WTC11 (cell line): ENCODE results near the gene RYR2. TPM values are rescaled to one million over a fixed set of nuclear protein-coding genes. Genes with fewer than 3 reads are reported as not detected.

Experiments used
- ATAC-seq: fragments of 200-7000 bp; cut with Tn5 transposase; 2 replicates; pipeline ENCODE4 v1.10.0; 2021; ENCODE audit warnings: mild to moderate bottlenecking, moderate library complexity
- CTCF ChIA-PET: fragments of 300-600 bp; sonication (Branson Sonifier 250); formaldehyde crosslinking; loops from one replicate; lab custom pipeline; 2021; ENCODE audit warnings: antibody characterized with exemption; lab: Charles Lee
- POLR2A ChIA-PET: fragments of 350-600 bp; sonication (Branson Sonifier 250); formaldehyde crosslinking; loops from one replicate; lab custom pipeline; 2021; ENCODE audit warnings: antibody characterized with exemption; lab: Charles Lee
- DNase-seq: peaks from one replicate; pipeline ENCODE4 v3.0.0; 2021; ENCODE audit warnings: low spot score
- H3K27ac Mint-ChIP-seq: 2 replicates; pipeline ENCODE4 v1.8.0; 2021; ENCODE audit warnings: mixed read lengths
- H3K27me3 Mint-ChIP-seq: 2 replicates; pipeline ENCODE4 v1.8.0; 2021; ENCODE audit warnings: low read depth, mild to moderate bottlenecking, moderate library complexity, mixed read lengths
- H3K36me3 Mint-ChIP-seq: 2 replicates; pipeline ENCODE4 v1.8.0; 2021; ENCODE audit warnings: mixed read lengths
- H3K4me1 Mint-ChIP-seq: 2 replicates; pipeline ENCODE4 v1.8.0; 2022; ENCODE audit warnings: mixed read lengths
- H3K4me3 Mint-ChIP-seq: 2 replicates; pipeline ENCODE4 v1.8.0; 2021; ENCODE audit warnings: mild to moderate bottlenecking, moderate library complexity, mixed read lengths
- H3K9me3 Mint-ChIP-seq: 2 replicates; pipeline ENCODE4 v1.8.0; 2021; ENCODE audit warnings: mixed read lengths
- CREM ChIP-seq: sonication (generic); formaldehyde crosslinking; IDR thresholded peaks from 2 replicates; pipeline ENCODE4 v1.8.1; 2022; ENCODE audit warnings: mild to moderate bottlenecking, missing genetic modification reagents, moderate library complexity
- ERG ChIP-seq: fragments of 250-450 bp; sonication (Bioruptor Pico); IDR thresholded peaks from 2 replicates; pipeline ENCODE4 v1.8.0; 2021; ENCODE audit warnings: mild to moderate bottlenecking
- ESRRA ChIP-seq: sonication (generic); formaldehyde crosslinking; IDR thresholded peaks from 2 replicates; pipeline ENCODE4 v1.8.1; 2022; ENCODE audit warnings: mild to moderate bottlenecking, missing genetic modification reagents, borderline replicate concordance
- ETV6 ChIP-seq: sonication (generic); formaldehyde crosslinking; IDR thresholded peaks from 2 replicates; pipeline ENCODE4 v1.8.1; 2022; ENCODE audit warnings: mild to moderate bottlenecking, missing genetic modification reagents
- HMGA2 ChIP-seq: fragments of 250-450 bp; sonication (Bioruptor Pico); IDR thresholded peaks from 2 replicates; pipeline ENCODE4 v1.4.0; 2021; ENCODE audit warnings: mild to moderate bottlenecking, moderate library complexity
- KAT7 ChIP-seq: sonication (generic); formaldehyde crosslinking; IDR thresholded peaks from 2 replicates; pipeline ENCODE4 v1.8.1; 2023; ENCODE audit warnings: missing genetic modification reagents, mild to moderate bottlenecking, borderline replicate concordance
- MYBL2 ChIP-seq: sonication (generic); formaldehyde crosslinking; IDR thresholded peaks from 2 replicates; pipeline ENCODE4 v1.8.1; 2023; ENCODE audit warnings: mild to moderate bottlenecking, moderate library complexity, missing genetic modification reagents
- NR1H2 ChIP-seq: sonication (generic); formaldehyde crosslinking; IDR thresholded peaks from 2 replicates; pipeline ENCODE4 v1.9.0; 2021; ENCODE audit warnings: mild to moderate bottlenecking, moderate library complexity, missing genetic modification reagents
- NR2C2 ChIP-seq: sonication (generic); formaldehyde crosslinking; IDR thresholded peaks from 2 replicates; pipeline ENCODE4 v1.8.0; 2022; ENCODE audit warnings: mild to moderate bottlenecking, missing genetic modification reagents
- PRRX2 ChIP-seq: fragments of 250-450 bp; sonication (Bioruptor Pico); IDR thresholded peaks from 2 replicates; pipeline ENCODE4 v1.8.0; 2021; ENCODE audit warnings: mild to moderate bottlenecking
- SP1 ChIP-seq: sonication (generic); formaldehyde crosslinking; conservative IDR thresholded peaks from 2 replicates; pipeline ENCODE4 v1.8.1; 2022; ENCODE audit warnings: missing genetic modification reagents
- TP53 ChIP-seq: sonication (generic); formaldehyde crosslinking; IDR thresholded peaks from 2 replicates; pipeline ENCODE4 v1.8.1; 2023; ENCODE audit warnings: mild to moderate bottlenecking, missing genetic modification reagents
- USF1 ChIP-seq: sonication (generic); formaldehyde crosslinking; IDR thresholded peaks from 2 replicates; pipeline ENCODE4 v1.8.0; 2022; ENCODE audit warnings: mild to moderate bottlenecking, missing genetic modification reagents
- ZNF121 ChIP-seq: sonication (generic); formaldehyde crosslinking; IDR thresholded peaks from 2 replicates; pipeline ENCODE4 v1.8.0; 2023; ENCODE audit warnings: missing genetic modification reagents
- ZNF138 ChIP-seq: sonication (generic); formaldehyde crosslinking; conservative IDR thresholded peaks from 2 replicates; pipeline ENCODE4 v1.8.1; 2022; ENCODE audit warnings: mild to moderate bottlenecking, moderate library complexity, missing genetic modification reagents
- ZNF232 ChIP-seq: sonication (generic); formaldehyde crosslinking; IDR thresholded peaks from 2 replicates; pipeline ENCODE4 v1.8.0; 2022; ENCODE audit warnings: mild to moderate bottlenecking, missing genetic modification reagents
- ZNF416 ChIP-seq: fragments of 250-450 bp; sonication (Bioruptor Pico); IDR thresholded peaks from 2 replicates; pipeline ENCODE4 v1.9.0; 2021; ENCODE audit warnings: mild to moderate bottlenecking, inconsistent platforms
- ZNF512 ChIP-seq: sonication (generic); formaldehyde crosslinking; IDR thresholded peaks from 2 replicates; pipeline ENCODE4 v1.8.1; 2022; ENCODE audit warnings: missing genetic modification reagents, borderline replicate concordance
- total RNA-seq: library from RNA; stranded (reverse); gene quantifications from 3 replicates; pipeline ENCODE4 v1.2.3, GENCODE V29; 2021
- TF ChIP-seq, protein P1 (sequence below): sonication (generic); formaldehyde crosslinking; IDR thresholded peaks from 2 replicates; pipeline ENCODE4 v1.8.1; 2022; ENCODE audit warnings: mild to moderate bottlenecking, missing genetic modification reagents, moderate library complexity, borderline replicate concordance
- TF ChIP-seq, protein P2 (sequence below): sonication (generic); formaldehyde crosslinking; IDR thresholded peaks from 2 replicates; pipeline ENCODE4 v1.8.0; 2022; ENCODE audit warnings: mild to moderate bottlenecking, missing genetic modification reagents
- TF ChIP-seq, protein P3 (sequence below): sonication (generic); formaldehyde crosslinking; IDR thresholded peaks from 2 replicates; pipeline ENCODE4 v1.8.1; 2022; ENCODE audit warnings: low read depth, mild to moderate bottlenecking, moderate library complexity, missing genetic modification reagents, borderline replicate concordance
- TF ChIP-seq, protein P4 (sequence below): sonication (generic); formaldehyde crosslinking; conservative IDR thresholded peaks from 2 replicates; pipeline ENCODE4 v1.8.1; 2023; ENCODE audit warnings: mild to moderate bottlenecking, low read depth, missing genetic modification reagents, moderate library complexity
- TF ChIP-seq, protein P5 (sequence below): sonication (generic); formaldehyde crosslinking; IDR thresholded peaks from 2 replicates; pipeline ENCODE4 v1.8.0; 2023; ENCODE audit warnings: missing genetic modification reagents

RYR2 gene
- total RNA-seq, 1 experiment from 2014 or later = 7.9 TPM

GRCh38 chr1:237211031-237211430 is 169.0 kb downstream of the RYR2 start:
- Mint-ChIP-seq H3K9me3 (no peaks in the 10 kb centered on the region), H3K36me3 (no peaks in the 10 kb centered on the region), H3K4me3 (no peak overlapping the region), H3K27ac (no peak overlapping the region), H3K27me3 (no peaks in the 10 kb centered on the region)
- ATAC-seq = no peak
- CTCF ChIA-PET = no interaction called here
- no peak for TF ChIP-seq NR2C2 (CRISPR knock-in tag)
- no peak for TF ChIP-seq ZNF121
- no peak for TF ChIP-seq USF1 (CRISPR knock-in tag)
- TF ChIP-seq HMGA2 (CRISPR knock-in tag) = no peak
- TF ChIP-seq SP1 (CRISPR knock-in tag) = no peak
- TF ChIP-seq KAT7 (CRISPR knock-in tag) = no peak
- TF ChIP-seq, protein P1, sequence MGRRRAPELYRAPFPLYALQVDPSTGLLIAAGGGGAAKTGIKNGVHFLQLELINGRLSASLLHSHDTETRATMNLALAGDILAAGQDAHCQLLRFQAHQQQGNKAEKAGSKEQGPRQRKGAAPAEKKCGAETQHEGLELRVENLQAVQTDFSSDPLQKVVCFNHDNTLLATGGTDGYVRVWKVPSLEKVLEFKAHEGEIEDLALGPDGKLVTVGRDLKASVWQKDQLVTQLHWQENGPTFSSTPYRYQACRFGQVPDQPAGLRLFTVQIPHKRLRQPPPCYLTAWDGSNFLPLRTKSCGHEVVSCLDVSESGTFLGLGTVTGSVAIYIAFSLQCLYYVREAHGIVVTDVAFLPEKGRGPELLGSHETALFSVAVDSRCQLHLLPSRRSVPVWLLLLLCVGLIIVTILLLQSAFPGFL (CRISPR knock-in tag) = no peak
- no peak for TF ChIP-seq ZNF232 (CRISPR knock-in tag)
- no peak for TF ChIP-seq TP53 (CRISPR knock-in tag)
- no peak for TF ChIP-seq MYBL2
- TF ChIP-seq, protein P2, sequence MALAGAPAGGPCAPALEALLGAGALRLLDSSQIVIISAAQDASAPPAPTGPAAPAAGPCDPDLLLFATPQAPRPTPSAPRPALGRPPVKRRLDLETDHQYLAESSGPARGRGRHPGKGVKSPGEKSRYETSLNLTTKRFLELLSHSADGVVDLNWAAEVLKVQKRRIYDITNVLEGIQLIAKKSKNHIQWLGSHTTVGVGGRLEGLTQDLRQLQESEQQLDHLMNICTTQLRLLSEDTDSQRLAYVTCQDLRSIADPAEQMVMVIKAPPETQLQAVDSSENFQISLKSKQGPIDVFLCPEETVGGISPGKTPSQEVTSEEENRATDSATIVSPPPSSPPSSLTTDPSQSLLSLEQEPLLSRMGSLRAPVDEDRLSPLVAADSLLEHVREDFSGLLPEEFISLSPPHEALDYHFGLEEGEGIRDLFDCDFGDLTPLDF (CRISPR knock-in tag) = no peak
- no peak for TF ChIP-seq ZNF512 (CRISPR knock-in tag)
- no peak for TF ChIP-seq ETV6
- no peak for TF ChIP-seq ZNF138 (CRISPR knock-in tag)
- no peak for TF ChIP-seq PRRX2 (CRISPR knock-in tag)
- TF ChIP-seq, all 79 proteins: peak for 0
- DNase-seq = no peak
- H3K4me1 Mint-ChIP-seq = peaks cover 6% of the 10 kb centered on the region
- POLR2A ChIA-PET = no interaction called here

- no peaks in the 10 kb centered on the region for H3K36me3 Mint-ChIP-seq
- ATAC-seq (no peak), DNase-seq (no peak)
- H3K4me3 Mint-ChIP-seq = no peak overlapping the region
- no peak overlapping the region for H3K27ac Mint-ChIP-seq
- CTCF ChIA-PET = no interaction called here
- H3K9me3 Mint-ChIP-seq = no peaks in the 10 kb centered on the region
- H3K4me1 Mint-ChIP-seq = peaks cover 6% of the 10 kb centered on the region
- POLR2A ChIA-PET = no interaction called here
- no peak for TF ChIP-seq ESRRA
- TF ChIP-seq, protein P3, sequence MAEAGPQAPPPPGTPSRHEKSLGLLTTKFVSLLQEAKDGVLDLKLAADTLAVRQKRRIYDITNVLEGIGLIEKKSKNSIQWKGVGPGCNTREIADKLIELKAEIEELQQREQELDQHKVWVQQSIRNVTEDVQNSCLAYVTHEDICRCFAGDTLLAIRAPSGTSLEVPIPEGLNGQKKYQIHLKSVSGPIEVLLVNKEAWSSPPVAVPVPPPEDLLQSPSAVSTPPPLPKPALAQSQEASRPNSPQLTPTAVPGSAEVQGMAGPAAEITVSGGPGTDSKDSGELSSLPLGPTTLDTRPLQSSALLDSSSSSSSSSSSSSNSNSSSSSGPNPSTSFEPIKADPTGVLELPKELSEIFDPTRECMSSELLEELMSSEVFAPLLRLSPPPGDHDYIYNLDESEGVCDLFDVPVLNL (CRISPR knock-in tag) = no peak
- TF ChIP-seq ERG (CRISPR knock-in tag) = no peak
- no peak for TF ChIP-seq ZNF416
- TF ChIP-seq CREM (CRISPR knock-in tag) = no peak
- no peak for TF ChIP-seq ETV6
- TF ChIP-seq, protein P4, sequence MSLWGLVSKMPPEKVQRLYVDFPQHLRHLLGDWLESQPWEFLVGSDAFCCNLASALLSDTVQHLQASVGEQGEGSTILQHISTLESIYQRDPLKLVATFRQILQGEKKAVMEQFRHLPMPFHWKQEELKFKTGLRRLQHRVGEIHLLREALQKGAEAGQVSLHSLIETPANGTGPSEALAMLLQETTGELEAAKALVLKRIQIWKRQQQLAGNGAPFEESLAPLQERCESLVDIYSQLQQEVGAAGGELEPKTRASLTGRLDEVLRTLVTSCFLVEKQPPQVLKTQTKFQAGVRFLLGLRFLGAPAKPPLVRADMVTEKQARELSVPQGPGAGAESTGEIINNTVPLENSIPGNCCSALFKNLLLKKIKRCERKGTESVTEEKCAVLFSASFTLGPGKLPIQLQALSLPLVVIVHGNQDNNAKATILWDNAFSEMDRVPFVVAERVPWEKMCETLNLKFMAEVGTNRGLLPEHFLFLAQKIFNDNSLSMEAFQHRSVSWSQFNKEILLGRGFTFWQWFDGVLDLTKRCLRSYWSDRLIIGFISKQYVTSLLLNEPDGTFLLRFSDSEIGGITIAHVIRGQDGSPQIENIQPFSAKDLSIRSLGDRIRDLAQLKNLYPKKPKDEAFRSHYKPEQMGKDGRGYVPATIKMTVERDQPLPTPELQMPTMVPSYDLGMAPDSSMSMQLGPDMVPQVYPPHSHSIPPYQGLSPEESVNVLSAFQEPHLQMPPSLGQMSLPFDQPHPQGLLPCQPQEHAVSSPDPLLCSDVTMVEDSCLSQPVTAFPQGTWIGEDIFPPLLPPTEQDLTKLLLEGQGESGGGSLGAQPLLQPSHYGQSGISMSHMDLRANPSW = no peak
- TF ChIP-seq, protein P5, sequence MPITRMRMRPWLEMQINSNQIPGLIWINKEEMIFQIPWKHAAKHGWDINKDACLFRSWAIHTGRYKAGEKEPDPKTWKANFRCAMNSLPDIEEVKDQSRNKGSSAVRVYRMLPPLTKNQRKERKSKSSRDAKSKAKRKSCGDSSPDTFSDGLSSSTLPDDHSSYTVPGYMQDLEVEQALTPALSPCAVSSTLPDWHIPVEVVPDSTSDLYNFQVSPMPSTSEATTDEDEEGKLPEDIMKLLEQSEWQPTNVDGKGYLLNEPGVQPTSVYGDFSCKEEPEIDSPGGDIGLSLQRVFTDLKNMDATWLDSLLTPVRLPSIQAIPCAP (CRISPR knock-in tag) = no peak
- TF ChIP-seq NR1H2 (CRISPR knock-in tag) = no peak
- TF ChIP-seq, all 79 proteins: peak for 0
- no peaks in the 10 kb centered on the region for H3K27me3 Mint-ChIP-seq
Observed at GRCh38 chr1:237211540-237211939, 169.6 kb downstream of the RYR2 start.
